Measurements from ENCODE around the gene TTC22. TPM values are rescaled to one million over a fixed set of nuclear protein-coding genes. Genes with fewer than 3 reads are reported as not detected.

The TTC22 gene
- total RNA-seq, 1 donor: not detected

GRCh38 chr1:54791880-54792522 is 9.1 kb downstream of the TTC22 start:
- Histone ChIP-seq H4K20me1 (ENCODE audit: insufficient read depth, low read length) (no peaks in the 10 kb centered on the region), H3K36me3 (ENCODE audit: insufficient read depth, low read length) (no peaks in the 10 kb centered on the region), H2AFZ (ENCODE audit: low read length) (no peak overlapping the region), H3K4me3 (ENCODE audit: insufficient read depth, low read length) (no peak overlapping the region), H3K9me3 (ENCODE audit: low read depth, low read length) (peaks cover 5% of the 10 kb centered on the region), H3K27ac (ENCODE audit: low read depth, low read length) (no peak overlapping the region), H3K4me2 (ENCODE audit: insufficient read depth, low read length) (no peak overlapping the region), H3K79me2 (ENCODE audit: insufficient read depth, low read length) (no peaks in the 10 kb centered on the region), H3K27me3 (ENCODE audit: insufficient read depth, low read length) (peaks cover 9% of the 10 kb centered on the region), H3K4me1 (ENCODE audit: insufficient read depth, low read length) (no peaks in the 10 kb centered on the region)
- TF ChIP-seq CTCF (IDR thresholded peaks at IDR 0.05; ENCODE audit: extremely low read depth, low read depth, low read length): peak; percentile 57
- peak; percentile 63 for DNase-seq (ENCODE audit: insufficient read length, low spot score, missing footprints)

GRCh38 chr1:54788459-54788858 is 12.7 kb downstream of the TTC22 start:
- H3K4me1 ChIP-seq (ENCODE audit: insufficient read depth, low read length): no peaks in the 10 kb centered on the region
- no peak overlapping the region for H3K4me2 ChIP-seq (ENCODE audit: insufficient read depth, low read length)
- no peak overlapping the region for H2AFZ ChIP-seq (ENCODE audit: low read length)
- H3K27ac ChIP-seq (ENCODE audit: low read depth, low read length): no peak overlapping the region
- peaks cover 5% of the 10 kb centered on the region for H3K9me3 ChIP-seq (ENCODE audit: low read depth, low read length)
- H3K27me3 ChIP-seq (ENCODE audit: insufficient read depth, low read length): peaks cover 9% of the 10 kb centered on the region
- no peak for TF ChIP-seq CTCF (IDR thresholded peaks at IDR 0.05; ENCODE audit: extremely low read depth, low read depth, low read length)
- no peaks in the 10 kb centered on the region for H3K79me2 ChIP-seq (ENCODE audit: insufficient read depth, low read length)
- no peak overlapping the region for H3K4me3 ChIP-seq (ENCODE audit: insufficient read depth, low read length)
- DNase-seq (ENCODE audit: insufficient read length, low spot score, missing footprints): peak; percentile 42
- H3K36me3 ChIP-seq (ENCODE audit: insufficient read depth, low read length): no peaks in the 10 kb centered on the region
- H4K20me1 ChIP-seq (ENCODE audit: insufficient read depth, low read length): no peaks in the 10 kb centered on the region

- H3K27ac ChIP-seq (ENCODE audit: low read depth, low read length): no peak overlapping the region
- H3K4me1 ChIP-seq (ENCODE audit: insufficient read depth, low read length): no peaks in the 10 kb centered on the region
- no peak for TF ChIP-seq CTCF (IDR thresholded peaks at IDR 0.05; ENCODE audit: extremely low read depth, low read depth, low read length)
- DNase-seq (ENCODE audit: insufficient read length, low spot score, missing footprints): peak; percentile 48
- H3K79me2 ChIP-seq (ENCODE audit: insufficient read depth, low read length): no peaks in the 10 kb centered on the region
- H3K4me2 ChIP-seq (ENCODE audit: insufficient read depth, low read length): no peak overlapping the region
- H3K27me3 ChIP-seq (ENCODE audit: insufficient read depth, low read length): peaks cover 17% of the 10 kb centered on the region
- no peaks in the 10 kb centered on the region for H3K36me3 ChIP-seq (ENCODE audit: insufficient read depth, low read length)
- H2AFZ ChIP-seq (ENCODE audit: low read length): no peak overlapping the region
- no peak overlapping the region for H3K4me3 ChIP-seq (ENCODE audit: insufficient read depth, low read length)
- H4K20me1 ChIP-seq (ENCODE audit: insufficient read depth, low read length): no peaks in the 10 kb centered on the region
- H3K9me3 ChIP-seq (ENCODE audit: low read depth, low read length): peaks cover 5% of the 10 kb centered on the region
Observed at GRCh38 chr1:54787604-54788003, 13.5 kb downstream of the TTC22 start.

GRCh38 chr1:54786778-54787177 is 14.3 kb downstream of the TTC22 start:
- H3K27me3 ChIP-seq (ENCODE audit: insufficient read depth, low read length): peaks cover 22% of the 10 kb centered on the region
- H3K4me2 ChIP-seq (ENCODE audit: insufficient read depth, low read length): no peak overlapping the region
- H4K20me1 ChIP-seq (ENCODE audit: insufficient read depth, low read length): no peaks in the 10 kb centered on the region
- peak; percentile 68 for DNase-seq (ENCODE audit: insufficient read length, low spot score, missing footprints)
- H3K36me3 ChIP-seq (ENCODE audit: insufficient read depth, low read length): no peaks in the 10 kb centered on the region
- H3K27ac ChIP-seq (ENCODE audit: low read depth, low read length): no peak overlapping the region
- H3K79me2 ChIP-seq (ENCODE audit: insufficient read depth, low read length): no peaks in the 10 kb centered on the region
- peaks cover under 1% of the 10 kb centered on the region for H3K9me3 ChIP-seq (ENCODE audit: low read depth, low read length)
- TF ChIP-seq CTCF (IDR thresholded peaks at IDR 0.05; ENCODE audit: extremely low read depth, low read depth, low read length): no peak
- H3K4me1 ChIP-seq (ENCODE audit: insufficient read depth, low read length): no peaks in the 10 kb centered on the region
- H2AFZ ChIP-seq (ENCODE audit: low read length): no peak overlapping the region
- H3K4me3 ChIP-seq (ENCODE audit: insufficient read depth, low read length): no peak overlapping the region
